Measurements from ENCODE around the gene DGCR2.
"Not testable (repeated sequence)": the region's sequence is repeated elsewhere in the genome, so short reads cannot be mapped to it uniquely, and the experiment has no call there.

Gene DGCR2

DNA sequence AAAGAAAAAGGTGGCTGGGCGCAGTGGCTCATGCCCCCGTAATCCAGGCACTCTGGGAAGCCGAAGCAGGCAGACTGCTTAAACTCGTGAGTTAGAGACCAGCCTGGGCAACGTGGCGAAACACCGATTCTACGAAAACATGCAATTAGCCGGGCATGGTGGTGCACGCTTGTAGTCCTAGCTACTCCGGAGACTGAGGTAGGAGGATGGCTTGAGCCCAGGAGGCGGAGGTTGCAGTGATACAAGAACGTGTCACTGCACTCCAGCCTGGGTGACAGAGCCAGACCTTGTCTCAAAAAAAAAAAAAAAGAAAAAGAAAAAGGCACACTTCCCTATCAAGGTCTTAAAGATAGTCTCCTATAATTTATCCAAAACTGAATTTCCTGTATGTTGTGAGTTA is 39.4 kb downstream of the DGCR2 start:
- DNase-seq, result no peak
- peaks cover 23 to 39% of the 10 kb centered on the region in 2 donors for H3K4me1 Mint-ChIP-seq
- no peak for ATAC-seq (replicated peaks)
- no peaks in the 10 kb centered on the region for H3K9me3 Mint-ChIP-seq
- H3K4me3 Mint-ChIP-seq, result no peak overlapping the region
- no peaks in the 10 kb centered on the region for H3K27me3 Mint-ChIP-seq
- peaks cover 28 to 34% of the 10 kb centered on the region in 2 donors for H3K36me3 Mint-ChIP-seq
- no peak overlapping the region for H3K27ac Mint-ChIP-seq

DNA sequence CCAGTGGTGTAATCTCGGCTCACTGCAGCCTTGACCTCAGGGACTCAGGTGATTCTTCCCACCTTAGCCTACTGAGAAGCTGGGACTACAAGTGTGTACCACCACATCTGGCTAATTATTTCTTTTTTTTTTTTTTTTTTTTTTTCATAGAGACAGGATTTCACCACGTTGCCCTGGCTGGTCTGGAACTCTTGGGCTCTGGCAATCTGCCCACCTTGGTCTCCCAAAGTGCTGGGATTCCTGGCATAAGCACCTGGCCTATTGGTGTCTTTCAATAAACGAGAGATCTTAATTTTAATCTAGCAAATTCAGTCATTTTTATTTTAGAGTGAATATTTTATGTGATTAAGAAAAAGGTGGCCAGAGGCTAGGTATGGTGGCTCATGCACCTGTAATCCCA is 40.1 kb downstream of the DGCR2 start:
- Mint-ChIP-seq H3K9me3 (no peaks in the 10 kb centered on the region), H3K36me3 (peaks cover 28 to 34% of the 10 kb centered on the region in 2 donors), H3K4me3 (no peak overlapping the region), H3K4me1 (peaks cover 23 to 36% of the 10 kb centered on the region in 2 donors), H3K27me3 (no peaks in the 10 kb centered on the region), H3K27ac (no peak overlapping the region)
- ATAC-seq (replicated peaks) (no peak), DNase-seq (no peak)

DNA sequence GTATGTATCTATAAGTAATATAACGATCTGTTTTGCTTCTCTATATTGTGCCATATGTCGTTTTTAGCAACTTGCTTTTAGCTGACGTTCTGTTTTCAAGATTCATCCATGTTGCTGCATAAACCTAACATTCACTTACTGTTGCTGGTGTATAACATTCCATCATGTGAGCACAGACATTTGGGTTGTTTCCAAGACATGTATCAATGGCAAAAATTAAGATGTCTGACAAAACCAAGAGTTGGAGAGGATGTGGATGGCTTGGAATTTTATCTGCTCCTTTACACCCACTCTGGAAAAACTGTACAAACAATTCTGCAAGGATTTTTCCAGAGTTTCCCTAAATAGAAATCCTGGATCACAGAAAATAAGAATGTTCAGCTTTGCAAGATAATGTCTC is 40.9 kb downstream of the DGCR2 start:
- Mint-ChIP-seq H3K27me3 (no peaks in the 10 kb centered on the region), H3K4me1 (peaks cover 19 to 29% of the 10 kb centered on the region in 2 donors), H3K36me3 (peaks cover 28 to 29% of the 10 kb centered on the region in 2 donors), H3K9me3 (no peaks in the 10 kb centered on the region), H3K4me3 (no peak overlapping the region), H3K27ac (peak overlapping the region; percentile 1)
- no peak for ATAC-seq (replicated peaks)
- DNase-seq, result no peak

GRCh38 chr22:19080853-19081252 is 41.4 kb downstream of the DGCR2 start:
- DNase-seq, result no peak
- H3K9me3 Mint-ChIP-seq, result no peaks in the 10 kb centered on the region
- no peak overlapping the region for H3K4me3 Mint-ChIP-seq
- H3K27ac Mint-ChIP-seq, result no peak overlapping the region
- ATAC-seq (replicated peaks), result no peak
- H3K36me3 Mint-ChIP-seq, result peaks cover 28 to 29% of the 10 kb centered on the region in 2 donors
- H3K4me1 Mint-ChIP-seq, result peaks cover 17 to 24% of the 10 kb centered on the region in 2 donors
- no peaks in the 10 kb centered on the region for H3K27me3 Mint-ChIP-seq

GRCh38 chr22:19079691-19080090 is 42.5 kb downstream of the DGCR2 start:
- no peaks in the 10 kb centered on the region for H3K9me3 Mint-ChIP-seq
- ATAC-seq (replicated peaks), result no peak
- H3K4me1 Mint-ChIP-seq, result peaks cover 7 to 12% of the 10 kb centered on the region in 2 donors
- no peak for DNase-seq
- no peaks in the 10 kb centered on the region for H3K27me3 Mint-ChIP-seq
- H3K27ac Mint-ChIP-seq, result no peak overlapping the region
- H3K36me3 Mint-ChIP-seq, result peaks cover 24 to 28% of the 10 kb centered on the region in 2 donors
- H3K4me3 Mint-ChIP-seq, result no peak overlapping the region

DNA sequence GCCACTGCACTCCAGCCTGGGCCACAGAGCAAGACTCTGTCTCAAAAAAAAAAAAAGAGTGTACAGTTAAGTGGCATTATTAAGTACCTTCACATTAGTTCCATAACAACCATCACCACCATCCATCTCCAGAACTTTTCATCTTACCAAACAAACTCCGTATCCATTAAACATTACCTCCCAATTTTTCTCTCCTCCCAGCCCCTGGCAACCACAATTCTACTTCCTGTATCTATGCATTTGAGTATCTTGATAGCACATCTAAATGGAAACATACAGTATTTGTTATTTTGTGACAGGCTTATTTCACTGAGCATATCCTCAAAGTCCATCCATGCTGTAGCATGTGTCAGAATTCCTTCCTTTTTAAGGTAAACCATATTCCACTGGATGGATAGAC is 46.8 kb downstream of the DGCR2 start:
- H3K27me3 Mint-ChIP-seq, result no peaks in the 10 kb centered on the region
- no peak overlapping the region for H3K4me3 Mint-ChIP-seq
- no peak for DNase-seq
- ATAC-seq (replicated peaks), result no peak
- H3K27ac Mint-ChIP-seq, result no peak overlapping the region
- H3K36me3 Mint-ChIP-seq, result peaks cover 26 to 34% of the 10 kb centered on the region in 2 donors
- H3K4me1 Mint-ChIP-seq, result peaks cover 6 to 10% of the 10 kb centered on the region in 2 donors
- H3K9me3 Mint-ChIP-seq, result no peaks in the 10 kb centered on the region

DNA sequence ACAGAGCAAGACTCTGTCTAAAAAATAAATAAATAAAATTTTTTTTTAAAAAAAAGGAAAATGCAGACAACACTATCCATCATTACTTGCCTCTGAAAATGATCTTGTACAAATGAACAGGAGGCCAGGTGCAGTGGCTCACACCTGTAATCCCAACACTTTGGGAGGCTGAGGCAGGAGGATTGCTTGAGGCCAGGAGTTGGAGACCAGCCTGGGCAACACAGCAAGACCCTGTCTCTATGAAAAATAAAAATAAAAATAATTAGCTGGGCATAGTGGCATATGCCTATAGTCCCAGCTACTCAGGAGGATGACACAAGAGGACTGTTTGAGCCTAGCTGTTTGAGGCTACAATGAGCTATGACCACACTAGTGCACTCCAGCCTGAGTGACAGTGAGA is 49.4 kb downstream of the DGCR2 start:
- not testable (repeated sequence) for H3K4me3 Mint-ChIP-seq; ATAC-seq (replicated peaks); H3K27ac Mint-ChIP-seq

DNA sequence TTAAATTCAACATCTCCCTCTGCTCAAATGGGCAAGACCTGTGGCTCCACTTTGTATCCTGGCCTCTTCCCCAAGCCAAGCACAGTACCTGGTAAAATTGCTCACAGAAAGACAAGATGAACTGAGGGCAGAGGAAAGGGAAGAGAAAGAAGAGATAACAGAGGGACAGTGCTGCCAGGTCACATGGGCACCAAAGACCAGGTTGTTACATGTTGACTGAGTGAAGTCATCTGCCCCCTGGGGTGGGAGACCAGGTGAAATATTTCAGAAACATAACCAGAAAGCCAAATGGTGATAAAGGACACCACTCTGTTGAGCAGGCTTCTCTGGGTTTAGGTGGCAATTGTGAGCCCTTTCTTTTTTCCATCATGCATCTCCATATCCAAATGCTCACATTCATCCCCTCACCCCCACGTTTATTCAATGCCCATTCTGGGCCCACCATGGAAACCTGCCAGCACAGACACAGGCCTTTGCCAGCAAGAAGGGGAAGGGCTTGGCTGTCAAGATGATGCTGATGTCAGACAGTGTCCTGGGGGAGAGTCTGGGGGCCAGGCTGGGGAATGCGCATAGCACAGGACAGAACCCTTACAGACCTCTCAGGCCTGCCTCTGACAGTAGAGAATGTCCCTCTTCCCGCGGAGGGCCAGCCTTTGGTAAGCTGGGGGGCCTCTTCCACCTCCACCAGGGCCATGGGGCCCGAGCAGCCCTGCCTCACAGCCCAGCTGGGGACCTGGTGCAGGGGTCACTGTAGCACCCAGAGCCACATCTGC is 51.6 kb downstream of the DGCR2 start:
- Mint-ChIP-seq H3K27ac (no peak overlapping the region), H3K4me3 (no peak overlapping the region), H3K36me3 (peaks cover 35 to 56% of the 10 kb centered on the region in 2 donors), H3K9me3 (no peaks in the 10 kb centered on the region), H3K4me1 (peaks cover 12 to 26% of the 10 kb centered on the region in 2 donors), H3K27me3 (no peaks in the 10 kb centered on the region)
- no peak for DNase-seq
- ATAC-seq (replicated peaks), result no peak

More for the DNA sequence above, 49.4 kb downstream of the DGCR2 start:
- DNase-seq, H3K9me3 Mint-ChIP-seq, H3K27me3 Mint-ChIP-seq: not testable (repeated sequence)
- H3K36me3 Mint-ChIP-seq, result peaks cover 27 to 45% of the 10 kb centered on the region in 2 donors
- H3K4me1 Mint-ChIP-seq, result peaks cover 12 to 25% of the 10 kb centered on the region in 2 donors

GRCh38 chr22:19069451-19069850 is 52.8 kb downstream of the DGCR2 start:
- DNase-seq, result no peak
- peaks cover 14 to 26% of the 10 kb centered on the region in 2 donors for H3K4me1 Mint-ChIP-seq
- no peak overlapping the region for H3K27ac Mint-ChIP-seq
- H3K4me3 Mint-ChIP-seq, result no peak overlapping the region
- peaks cover 43 to 63% of the 10 kb centered on the region in 2 donors for H3K36me3 Mint-ChIP-seq
- no peak for ATAC-seq (replicated peaks)
- H3K9me3 Mint-ChIP-seq, result no peaks in the 10 kb centered on the region
- H3K27me3 Mint-ChIP-seq, result no peaks in the 10 kb centered on the region

DNA sequence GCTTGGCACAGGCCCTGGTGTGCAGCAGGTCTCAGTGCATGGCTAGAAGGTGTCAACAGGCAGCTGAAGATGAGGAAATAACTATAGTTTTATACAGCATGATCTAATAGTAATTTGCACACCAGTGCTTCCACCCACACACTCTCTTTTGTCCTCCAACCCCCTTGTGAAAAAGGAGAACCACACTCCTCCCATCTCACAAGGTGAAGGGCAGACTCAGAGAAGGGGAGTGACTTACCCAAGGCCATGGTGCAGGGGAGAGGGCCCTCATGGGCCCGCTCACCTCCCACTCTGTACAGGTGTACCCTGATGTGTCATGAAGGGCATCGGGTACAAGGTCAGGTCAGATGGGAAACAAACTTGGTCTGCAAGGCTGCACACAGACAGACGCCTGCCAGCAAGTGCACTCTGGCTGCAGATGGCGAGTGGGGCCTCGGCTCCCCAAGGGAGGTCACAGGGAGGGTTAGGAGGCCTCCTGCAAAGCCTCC is 53.4 kb downstream of the DGCR2 start:
- ATAC-seq (replicated peaks) (peak; percentile 89 to 91), DNase-seq (no peak)
- Mint-ChIP-seq H3K9me3 (no peaks in the 10 kb centered on the region), H3K27ac (peak overlapping the region; percentile 82), H3K4me3 (peak overlapping the region in 1 of 2 donors; percentile 50), H3K27me3 (no peaks in the 10 kb centered on the region), H3K4me1 (peaks cover 14 to 24% of the 10 kb centered on the region in 2 donors), H3K36me3 (peaks cover 41 to 60% of the 10 kb centered on the region in 2 donors)

DNA sequence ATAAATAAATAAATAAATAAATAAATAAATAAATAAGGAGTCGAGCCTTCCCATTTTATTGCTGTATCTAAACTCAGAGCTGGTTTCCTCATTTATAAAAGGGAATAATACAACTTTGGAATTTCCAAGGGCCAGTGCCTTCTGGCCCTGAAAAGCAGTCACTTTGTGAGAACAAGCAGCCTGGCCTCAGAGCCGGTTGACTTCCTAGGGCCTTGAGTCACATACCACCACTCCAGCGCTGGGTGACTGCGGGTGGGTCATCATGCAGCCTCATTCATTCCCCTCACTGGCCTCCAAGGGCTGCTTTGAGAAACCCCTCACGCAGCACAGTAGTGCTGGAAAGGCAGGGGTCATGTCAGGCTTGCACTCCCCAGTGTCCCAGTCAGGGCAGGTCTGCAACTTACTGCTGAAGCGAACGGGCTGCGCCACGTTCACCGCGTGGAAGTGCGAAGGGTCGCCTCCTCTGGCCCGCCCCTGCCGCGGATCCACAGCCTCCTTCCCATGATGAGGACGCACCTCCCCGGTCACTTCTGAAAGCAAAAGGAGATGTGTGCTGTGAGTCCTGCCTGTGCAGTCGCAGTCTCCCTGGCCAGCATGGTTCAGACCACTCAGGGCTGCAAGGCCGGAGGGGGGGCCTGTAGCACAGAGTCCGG is 54.4 kb downstream of the DGCR2 start:
- no peaks in the 10 kb centered on the region for H3K9me3 Mint-ChIP-seq
- peaks cover 37 to 54% of the 10 kb centered on the region in 2 donors for H3K36me3 Mint-ChIP-seq

GRCh38 chr22:19066531-19067271 is 55.5 kb downstream of the DGCR2 start:
- H3K9me3 Mint-ChIP-seq, result no peaks in the 10 kb centered on the region
- ATAC-seq (replicated peaks) (no peak), DNase-seq (no peak)
- no peak overlapping the region for H3K4me3 Mint-ChIP-seq
- H3K27ac Mint-ChIP-seq, result no peak overlapping the region
- peaks cover 11 to 18% of the 10 kb centered on the region in 2 donors for H3K4me1 Mint-ChIP-seq
- H3K27me3 Mint-ChIP-seq, result no peaks in the 10 kb centered on the region
- peaks cover 42 to 58% of the 10 kb centered on the region in 2 donors for H3K36me3 Mint-ChIP-seq

More for the DNA sequence above, 54.4 kb downstream of the DGCR2 start:
- Mint-ChIP-seq H3K4me1 (peaks cover 11 to 18% of the 10 kb centered on the region in 2 donors), H3K4me3 (no peak overlapping the region), H3K27ac (no peak overlapping the region), H3K27me3 (no peaks in the 10 kb centered on the region)
- DNase-seq (no peak), ATAC-seq (replicated peaks) (no peak)

DNA sequence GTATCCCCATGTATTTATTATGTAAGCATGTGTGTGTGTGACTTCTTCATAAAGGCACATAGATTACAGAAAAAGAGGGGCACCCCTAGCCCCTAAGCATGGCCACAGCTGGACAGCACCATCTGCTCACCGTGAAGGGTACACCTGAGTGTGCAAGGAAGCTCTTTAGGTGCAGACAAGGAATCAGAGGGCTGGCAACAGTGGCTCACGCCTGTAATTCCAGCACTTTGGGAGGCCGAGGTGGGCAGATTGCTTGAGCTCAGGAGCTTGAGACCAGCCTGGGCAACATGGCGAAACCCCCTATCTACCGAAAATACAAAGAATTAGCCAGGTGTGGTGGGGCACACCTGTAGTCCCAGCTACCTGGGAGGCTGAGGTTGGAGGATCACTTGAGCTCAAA is 56.3 kb downstream of the DGCR2 start:
- no peak for ATAC-seq (replicated peaks)
- DNase-seq, result no peak
- Mint-ChIP-seq H3K9me3 (no peaks in the 10 kb centered on the region), H3K27me3 (no peaks in the 10 kb centered on the region), H3K4me1 (peaks cover 10 to 18% of the 10 kb centered on the region in 2 donors), H3K36me3 (peaks cover 36 to 53% of the 10 kb centered on the region in 2 donors), H3K27ac (no peak overlapping the region), H3K4me3 (no peak overlapping the region)

- H3K4me3 Mint-ChIP-seq, result no peak overlapping the region
- H3K27me3 Mint-ChIP-seq, result no peaks in the 10 kb centered on the region
- H3K9me3 Mint-ChIP-seq, result no peaks in the 10 kb centered on the region
- H3K36me3 Mint-ChIP-seq, result peaks cover 39 to 49% of the 10 kb centered on the region in 2 donors
- ATAC-seq (replicated peaks) (no peak), DNase-seq (no peak)
- peaks cover 10 to 18% of the 10 kb centered on the region in 2 donors for H3K4me1 Mint-ChIP-seq
- no peak overlapping the region for H3K27ac Mint-ChIP-seq
Observed at GRCh38 chr22:19065298-19065859, 56.8 kb downstream of the DGCR2 start.

Measured in stimulated activated naive B cell treated with anti-CD40 and anti-IgM and Interleukin-4, amounts not matched to agents 10 μg/mL and 1 μg/mL and 100 μg/mL, for 72 hours (primary cell).